Stimulated activated CD8-positive, alpha-beta memory T cell treated with anti-CD3 and anti-CD28 coated beads, Interleukin-15, amount 100 ng/mL, for 24 hours (primary cell): ENCODE results near the gene SRP14.

ENCODE experiments used
- DNase-seq: peaks from one replicate; pipeline ENCODE4 v3.0.0-alpha.2; 2020; ENCODE audit warnings: low read depth

The SRP14 gene

DNA sequence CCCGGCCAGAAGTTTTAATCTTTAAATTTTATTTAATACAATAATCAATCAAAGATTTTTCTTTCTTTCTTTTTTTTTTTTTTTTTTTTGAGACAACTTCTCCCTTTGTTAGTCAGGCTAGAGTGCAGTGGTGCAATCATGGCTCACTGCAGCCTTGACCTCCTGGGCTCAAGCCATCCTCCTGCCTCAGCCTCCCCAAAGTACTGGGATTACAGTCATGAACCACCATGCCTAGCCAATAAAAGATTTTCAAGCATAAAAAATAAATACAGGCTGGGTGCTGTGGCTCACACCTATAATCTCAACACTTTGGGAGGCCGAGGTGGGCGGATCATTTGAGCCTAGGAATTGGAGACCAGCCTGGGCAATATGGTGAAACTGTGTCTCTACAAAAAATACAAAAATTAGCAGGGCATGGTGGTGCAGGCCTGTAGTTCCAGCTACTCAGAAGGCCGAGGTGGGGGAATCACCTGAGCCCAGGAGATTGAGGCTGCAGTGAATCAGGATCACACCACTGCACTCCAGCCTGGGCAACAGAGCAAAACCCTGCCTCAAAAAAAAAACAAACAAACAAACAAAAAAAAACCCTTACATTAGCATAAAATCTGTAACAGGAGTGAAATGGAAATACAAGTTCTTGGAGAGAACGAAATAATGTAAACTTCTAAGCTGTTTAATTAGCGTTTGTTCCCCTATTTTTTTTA is 29.1 kb upstream of the SRP14 start:
- no peak for DNase-seq

DNA sequence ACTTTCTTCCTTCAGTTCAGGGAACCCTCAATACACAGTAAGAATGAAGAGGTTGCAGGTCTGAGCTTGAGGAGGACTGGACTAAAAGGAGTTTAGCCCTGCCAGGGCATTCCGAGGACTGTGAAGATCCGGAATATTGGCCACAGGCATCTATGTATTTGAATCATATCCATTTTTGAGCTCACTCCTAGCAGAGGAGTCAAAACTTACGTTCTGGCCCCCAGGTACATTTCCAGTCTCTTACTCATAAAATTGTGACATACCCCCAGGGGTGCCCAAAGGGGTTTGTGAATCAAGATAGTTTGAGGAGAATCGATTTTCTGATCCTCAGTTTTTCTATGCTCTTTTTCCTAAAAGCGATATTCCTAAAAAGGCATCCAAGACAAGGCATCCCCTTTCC is 27.6 kb upstream of the SRP14 start:
- no peak for DNase-seq

DNA sequence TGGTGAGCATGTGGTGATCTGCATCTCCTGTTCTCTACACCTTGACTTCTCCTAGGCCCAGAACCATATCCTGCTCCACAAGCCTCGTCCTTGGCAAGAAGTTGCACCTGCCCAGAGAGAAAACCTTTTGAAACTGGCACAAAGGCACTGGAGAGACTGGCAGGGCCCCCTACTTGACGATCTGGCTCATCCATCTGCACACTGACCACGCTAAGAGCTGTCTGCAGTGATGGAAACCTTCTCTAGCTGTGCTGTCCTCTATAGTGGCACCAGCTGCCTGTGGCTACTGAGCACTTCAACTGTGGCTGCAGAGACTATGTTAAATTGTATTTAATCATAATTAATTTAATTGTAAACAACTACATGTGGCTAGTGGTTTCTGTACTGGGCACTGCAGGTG is 26.2 kb upstream of the SRP14 start:
- no peak for DNase-seq

DNA sequence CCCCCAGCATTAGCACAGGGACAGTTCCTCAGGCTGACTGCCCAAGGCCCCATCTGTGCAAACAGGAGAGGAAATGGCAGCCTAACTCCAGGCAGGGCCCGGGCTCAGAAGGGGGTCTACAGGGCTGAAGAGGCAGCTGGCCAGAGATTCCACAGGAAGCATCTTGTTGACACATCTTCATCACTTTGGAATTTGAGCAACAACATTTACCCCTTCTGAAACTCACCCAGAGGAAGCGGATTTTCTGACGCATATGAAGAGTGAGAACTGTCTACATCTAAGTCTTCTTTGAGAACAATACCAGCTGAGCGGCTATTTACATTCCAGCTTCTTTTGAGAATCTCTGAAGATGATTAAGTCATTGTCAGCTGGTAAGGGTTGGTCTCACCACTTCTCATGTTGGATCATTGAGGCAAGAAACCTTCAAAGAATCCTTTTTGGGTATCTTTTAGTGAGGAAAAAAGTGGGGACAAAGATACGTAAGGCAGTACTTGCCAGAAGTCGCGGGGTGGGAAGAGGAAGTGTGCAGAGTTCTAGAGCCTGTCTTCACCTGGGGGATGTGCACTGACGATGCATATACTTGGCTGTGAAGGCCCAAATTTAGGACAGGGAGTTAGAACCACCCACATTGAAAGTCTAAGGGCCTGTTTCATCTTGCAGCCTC is 25.4 kb upstream of the SRP14 start:
- DNase-seq, result no peak

DNA sequence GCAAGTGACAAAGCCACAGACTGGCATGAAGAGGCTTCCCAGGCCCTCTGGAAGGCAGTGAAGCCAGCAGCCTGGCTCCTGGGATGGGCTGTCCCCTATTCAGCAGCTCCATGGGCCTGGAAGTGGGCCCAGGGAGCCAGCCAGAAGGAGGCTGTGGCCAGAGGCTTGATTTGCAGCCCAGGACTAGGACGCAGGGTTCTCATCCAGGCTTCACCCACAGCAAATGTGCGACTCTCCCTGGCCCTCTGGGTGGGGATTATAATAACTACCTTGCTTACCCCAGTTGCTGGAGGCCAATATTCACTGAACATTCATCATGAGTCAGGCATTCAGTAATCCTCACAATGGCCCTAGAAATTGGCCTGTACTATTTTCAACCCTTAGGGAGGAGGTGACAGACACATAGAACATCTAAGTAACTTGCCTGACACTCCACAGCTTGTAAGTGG is 24.6 kb upstream of the SRP14 start:
- DNase-seq, result no peak

DNA sequence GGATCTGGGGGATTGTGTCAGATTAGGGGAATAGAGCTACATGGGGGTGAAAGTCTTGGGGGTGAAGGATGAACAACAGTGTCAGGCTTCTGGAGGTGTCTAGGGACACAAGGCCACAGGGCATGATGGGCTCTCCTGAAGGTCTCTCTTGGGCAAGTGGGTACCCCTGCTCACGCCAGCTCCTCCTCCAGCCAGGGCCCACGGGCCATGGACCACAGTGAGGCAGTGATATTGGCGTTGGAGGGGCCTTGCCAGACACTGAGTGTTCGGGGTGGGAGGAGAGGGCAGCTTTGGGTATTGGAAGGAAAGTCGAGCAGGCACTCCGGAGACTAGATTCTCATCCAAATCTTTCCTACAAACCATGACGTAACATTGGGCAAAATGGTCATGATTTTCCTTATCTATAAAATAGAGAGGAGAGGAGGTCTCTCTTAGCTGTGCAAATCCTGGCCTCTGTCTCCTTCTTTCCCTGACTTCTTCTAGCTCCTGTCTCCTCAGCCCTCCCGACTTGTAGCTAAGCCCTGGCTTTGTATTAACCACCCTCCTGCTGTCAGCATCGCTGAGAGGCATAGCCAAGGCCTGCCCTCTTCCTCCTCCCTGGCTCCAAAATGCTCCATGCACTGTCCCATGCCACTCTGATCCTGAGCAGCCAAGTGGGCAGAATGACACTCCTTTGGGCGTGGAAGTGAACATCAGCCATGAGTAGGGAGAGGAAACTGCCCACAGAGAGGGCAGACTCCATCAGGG is 24.0 kb upstream of the SRP14 start:
- DNase-seq, result no peak

DNA sequence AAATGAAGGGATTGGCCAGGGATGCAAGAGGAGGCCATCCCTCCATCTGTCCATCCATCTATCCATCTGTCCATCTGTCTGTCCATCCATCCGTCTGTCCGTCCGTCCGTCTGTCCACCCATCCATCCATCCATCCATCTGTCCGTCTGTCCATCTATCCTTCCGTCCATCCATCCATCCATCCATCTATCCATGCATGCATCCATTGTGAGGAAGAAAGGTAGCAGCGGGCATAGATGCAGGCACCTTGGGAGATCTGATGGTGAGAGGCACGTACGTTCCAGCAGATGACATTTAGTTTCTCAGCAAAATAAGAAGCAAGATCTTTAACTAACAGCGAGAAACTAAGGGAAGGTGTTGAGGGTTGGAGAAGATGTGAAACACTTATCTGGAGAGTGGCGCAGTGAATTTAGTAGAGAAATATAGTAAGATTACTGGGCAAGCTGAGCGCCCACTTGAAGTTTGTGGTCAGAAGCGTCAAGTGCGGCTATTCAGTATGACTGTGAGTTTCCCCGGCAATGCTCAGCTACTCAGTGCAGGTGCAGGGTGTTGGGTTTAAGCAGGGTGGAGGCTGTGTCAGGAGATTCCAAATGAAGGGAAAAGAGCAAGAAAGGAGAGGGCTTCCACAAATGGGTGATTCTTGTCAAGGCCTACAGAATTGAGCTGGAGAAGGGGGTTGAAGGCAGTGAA is 22.4 kb upstream of the SRP14 start:
- DNase-seq, result no peak

DNA sequence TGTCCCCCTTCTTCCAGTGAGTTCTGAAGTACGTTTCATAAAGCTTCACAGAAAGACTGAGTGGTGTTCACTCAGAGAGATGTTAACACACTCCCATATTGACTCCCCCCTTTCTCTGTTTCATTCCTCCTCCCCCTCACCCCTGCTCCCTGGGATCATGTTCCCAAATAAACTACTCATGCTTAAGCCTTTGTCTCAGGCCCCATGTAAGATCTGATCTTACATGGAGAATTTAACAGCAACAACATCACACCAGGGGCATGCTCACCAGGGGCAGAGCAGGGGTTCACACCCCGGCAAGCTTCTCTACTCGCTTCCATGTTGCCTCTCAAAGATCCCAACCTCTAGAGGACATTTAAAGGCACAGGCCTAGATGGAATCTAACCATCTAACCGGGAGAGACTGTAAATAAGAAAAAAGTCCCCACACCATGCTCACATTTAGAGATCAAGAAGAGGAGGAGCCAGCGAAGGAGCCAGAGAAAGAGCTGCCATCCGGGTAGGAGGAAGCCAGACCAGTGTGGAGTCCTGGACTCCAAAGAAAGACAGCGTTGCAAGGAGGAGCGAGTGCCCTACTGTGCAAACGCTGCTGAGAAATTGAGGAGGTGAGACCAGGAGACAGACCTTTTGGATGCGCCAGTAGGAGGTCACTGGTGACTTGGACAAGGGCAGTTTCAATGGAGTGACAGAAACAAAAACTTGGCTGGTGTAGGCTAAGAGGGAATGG is 21.4 kb upstream of the SRP14 start:
- DNase-seq, result no peak

DNA sequence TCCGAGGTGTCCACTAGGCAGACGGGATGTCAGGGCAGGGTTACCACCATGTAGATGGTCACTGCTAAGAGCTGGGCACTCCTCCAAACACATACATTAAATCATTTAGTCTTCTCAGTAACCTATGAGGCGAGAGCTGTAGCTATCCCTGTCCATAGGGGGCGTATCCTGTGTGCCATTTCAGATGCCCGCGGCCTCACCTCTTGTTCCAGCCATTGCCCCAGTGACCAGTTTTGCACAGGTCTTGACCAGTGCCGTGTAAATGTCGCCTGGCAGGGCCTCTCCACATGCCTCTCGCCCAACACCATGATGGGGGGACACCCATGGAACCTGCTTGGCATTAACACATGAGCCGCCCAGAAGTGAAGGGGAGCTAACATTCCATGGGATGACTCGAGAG is 20.8 kb upstream of the SRP14 start:
- DNase-seq, result no peak

DNA sequence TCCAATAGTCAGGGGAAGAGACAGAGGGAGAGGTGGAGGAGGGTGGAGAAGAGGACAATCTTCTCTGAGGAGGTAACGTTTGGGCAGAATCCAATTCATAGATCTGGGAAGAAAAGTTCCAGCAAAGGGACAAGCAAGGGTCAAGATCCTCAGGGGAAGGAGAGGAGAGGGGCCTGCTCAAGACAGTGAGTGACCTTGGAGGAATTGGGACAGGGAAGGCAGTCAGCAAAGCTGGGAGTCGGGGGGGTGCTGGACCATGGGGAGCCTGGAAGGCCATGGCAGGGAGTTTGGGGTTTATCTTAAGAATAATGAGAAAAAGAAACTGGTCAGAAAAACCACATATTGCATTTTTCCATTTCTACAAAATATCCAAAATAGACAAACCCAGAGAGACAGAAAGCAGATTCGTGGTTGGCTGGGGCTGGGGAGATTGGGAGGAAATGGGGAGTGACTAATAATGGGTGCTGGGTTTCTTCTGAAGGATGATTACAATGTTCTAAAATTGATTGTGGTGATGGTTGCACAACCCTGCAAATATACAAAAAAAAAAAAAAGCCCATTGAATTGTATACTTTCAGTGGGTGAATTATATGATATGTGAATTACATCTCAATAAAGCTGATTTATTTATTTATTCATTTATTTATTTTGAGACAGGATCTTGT is 19.6 kb upstream of the SRP14 start:
- no peak for DNase-seq

DNA sequence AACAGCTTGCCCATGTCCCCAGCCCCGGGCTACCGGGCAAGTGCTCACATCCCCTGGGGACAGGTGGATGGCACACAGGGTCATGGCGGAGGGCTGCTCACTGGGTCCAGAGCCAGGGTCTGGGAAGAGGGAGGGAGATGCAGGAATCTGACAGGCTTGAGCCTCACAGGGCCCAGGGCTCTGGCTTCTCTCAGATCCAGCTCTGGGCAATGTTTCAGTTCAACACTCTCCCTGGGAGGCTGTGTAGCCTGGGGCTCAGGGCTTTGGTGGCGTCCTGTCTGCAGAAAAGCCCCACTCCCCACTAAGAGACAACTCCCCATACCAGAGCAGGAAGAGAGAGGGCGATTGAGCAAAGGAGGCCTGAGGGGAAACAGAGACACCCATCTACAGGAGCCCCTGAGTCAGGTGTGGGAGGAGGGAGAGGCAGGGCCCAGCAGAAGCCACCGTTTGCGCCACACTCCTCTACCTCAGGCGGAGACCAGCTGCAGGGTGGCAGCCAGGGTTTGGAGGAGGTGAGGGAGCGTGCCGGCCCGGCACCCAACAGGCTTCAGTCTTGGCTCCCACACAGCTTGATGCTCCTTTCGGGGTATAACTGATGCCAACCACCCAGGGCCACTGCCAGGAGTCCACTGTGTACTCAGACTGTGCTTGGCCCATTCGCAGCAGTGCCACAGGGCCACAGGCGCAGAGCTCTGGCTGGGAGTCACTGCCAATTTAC is 16.8 kb upstream of the SRP14 start:
- DNase-seq, result no peak

DNA sequence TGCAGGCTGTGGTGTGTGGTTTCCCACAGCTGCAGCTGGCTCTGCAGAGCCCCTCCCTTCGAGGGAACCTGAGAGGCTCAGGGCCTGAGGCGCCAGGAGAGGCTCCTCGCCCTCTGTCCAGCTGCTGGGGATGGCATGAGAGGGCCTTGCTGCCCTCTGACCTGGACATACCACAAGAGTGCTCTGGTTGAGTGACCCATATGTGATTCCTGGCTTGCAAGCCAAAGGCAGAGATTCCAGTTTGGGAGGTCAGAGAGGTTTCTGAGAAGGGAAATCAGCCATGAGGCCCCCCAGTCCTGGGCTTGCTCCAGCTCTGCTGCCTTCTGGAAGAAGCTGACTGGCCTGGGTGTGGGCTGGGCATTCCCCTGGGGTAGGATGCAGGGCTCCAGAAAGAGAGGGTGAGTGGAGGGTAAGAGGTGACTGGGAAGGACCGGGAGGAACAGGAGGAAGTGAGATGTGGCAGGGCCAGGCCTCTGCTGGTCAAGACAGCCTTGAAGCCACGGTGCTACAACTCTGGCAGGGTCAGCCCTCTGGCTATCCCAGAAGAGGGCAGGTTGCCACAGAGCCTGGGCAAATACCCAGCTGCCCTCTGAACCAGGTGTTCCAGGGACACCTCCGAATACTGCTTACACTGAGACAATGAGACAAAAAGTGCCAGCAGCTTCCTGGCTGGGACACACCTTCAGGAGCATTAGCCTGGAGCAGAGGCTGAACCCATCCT is 16.0 kb upstream of the SRP14 start:
- DNase-seq, result no peak

DNA sequence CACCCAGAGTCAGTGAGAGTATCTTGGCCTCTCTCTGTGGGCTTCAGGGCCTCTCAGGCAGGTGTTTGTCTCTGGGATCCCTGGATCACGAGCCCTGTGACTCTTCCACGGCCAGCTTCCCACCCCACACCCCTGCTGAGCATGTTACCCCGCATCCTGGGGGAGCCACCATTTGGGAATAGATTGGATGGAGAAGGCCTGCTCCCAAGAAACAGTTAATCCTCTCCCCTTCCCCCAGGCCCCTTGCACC is 15.5 kb upstream of the SRP14 start:
- DNase-seq, result no peak

DNA sequence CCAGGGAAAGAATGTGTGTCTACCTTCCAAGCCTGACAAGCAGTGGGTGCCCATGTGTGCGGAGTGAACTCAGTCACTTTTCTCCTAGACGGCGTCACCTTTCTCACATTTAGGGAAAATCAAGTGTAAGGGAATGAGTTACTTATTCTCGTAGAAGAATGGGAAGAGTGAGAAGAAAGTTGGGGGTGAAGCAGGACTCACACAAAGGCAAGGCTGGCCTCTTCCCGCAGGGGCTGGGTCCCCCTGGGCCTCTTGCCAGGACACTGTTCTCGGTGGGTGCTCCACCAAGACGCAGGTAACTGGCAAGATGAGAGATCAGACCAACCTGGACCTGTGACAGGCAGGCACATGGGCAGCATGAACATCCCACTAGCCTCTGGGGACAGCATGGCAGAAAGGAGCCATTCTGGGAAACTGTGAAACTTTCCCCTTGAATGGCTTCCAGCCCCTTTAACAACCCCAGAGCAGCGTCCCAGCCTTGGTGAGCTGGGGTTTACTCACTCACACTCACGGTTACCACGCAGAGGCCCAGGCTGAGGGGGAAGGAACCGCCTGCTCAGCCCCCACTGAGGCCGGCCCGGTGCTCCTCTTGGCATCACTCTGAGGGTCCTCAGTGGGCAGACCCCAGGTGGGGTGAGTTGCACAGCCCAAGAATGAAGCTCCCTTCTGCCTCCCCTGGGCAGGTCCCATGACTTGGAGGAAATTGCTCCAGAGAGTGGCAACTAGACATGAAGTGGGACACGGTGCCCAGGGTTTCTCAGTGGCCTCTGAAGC is 15.0 kb upstream of the SRP14 start:
- no peak for DNase-seq

DNA sequence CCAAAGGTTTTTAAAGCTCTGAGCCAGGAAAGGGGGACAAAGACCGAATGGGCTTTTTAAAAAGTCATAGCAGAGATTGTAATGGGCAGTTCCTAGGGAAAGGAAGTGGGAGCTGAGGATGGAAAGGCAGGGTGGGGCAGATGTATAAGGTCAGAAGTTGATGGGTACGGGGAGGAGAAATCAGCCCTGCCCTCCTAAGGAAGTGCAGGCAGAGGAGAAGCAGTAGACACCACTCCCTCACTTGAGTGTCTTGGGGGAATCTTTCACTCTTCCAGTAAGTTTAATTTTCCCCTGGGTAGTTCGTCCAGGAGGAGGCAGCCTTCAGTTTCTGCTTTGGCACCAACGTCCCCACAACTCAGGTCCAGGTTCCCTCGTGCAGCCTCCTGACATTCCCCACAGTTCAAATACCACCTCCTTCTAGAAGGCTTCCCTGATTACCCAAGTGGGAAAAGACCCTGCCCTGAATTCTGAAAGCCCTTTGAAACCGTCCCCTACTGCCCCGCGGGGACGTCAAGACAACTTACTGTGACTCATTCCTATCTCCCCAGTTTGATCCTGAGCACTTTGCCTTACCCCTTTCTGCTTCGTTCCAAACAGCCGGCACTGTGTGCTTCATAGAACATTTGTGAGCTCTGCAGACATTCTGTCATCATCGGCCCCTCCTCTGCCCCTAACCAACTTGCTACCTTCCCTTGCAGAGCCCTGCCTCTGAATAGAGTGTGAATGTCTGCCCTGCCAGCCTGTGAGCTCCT is 14.3 kb upstream of the SRP14 start:
- DNase-seq, result no peak

DNA sequence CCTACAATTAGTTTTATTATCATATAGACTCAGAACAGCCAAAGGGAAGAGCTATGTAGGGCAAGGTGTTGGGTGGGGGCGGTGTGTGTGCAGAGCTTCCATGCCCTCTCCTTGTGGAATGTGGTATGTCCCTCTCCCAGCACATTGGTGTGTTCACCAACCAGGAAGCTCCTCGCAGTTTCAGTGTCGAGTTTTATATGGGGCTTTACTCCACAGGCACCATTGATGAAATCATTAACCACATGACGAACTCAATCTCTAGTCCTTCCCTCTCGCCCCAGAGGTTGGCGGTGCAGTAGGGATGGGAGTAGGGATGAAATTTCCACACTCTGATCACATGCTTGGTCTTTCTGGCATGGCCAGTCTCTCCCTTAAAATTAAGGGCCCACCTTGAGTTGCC is 13.6 kb upstream of the SRP14 start:
- no peak for DNase-seq

DNA sequence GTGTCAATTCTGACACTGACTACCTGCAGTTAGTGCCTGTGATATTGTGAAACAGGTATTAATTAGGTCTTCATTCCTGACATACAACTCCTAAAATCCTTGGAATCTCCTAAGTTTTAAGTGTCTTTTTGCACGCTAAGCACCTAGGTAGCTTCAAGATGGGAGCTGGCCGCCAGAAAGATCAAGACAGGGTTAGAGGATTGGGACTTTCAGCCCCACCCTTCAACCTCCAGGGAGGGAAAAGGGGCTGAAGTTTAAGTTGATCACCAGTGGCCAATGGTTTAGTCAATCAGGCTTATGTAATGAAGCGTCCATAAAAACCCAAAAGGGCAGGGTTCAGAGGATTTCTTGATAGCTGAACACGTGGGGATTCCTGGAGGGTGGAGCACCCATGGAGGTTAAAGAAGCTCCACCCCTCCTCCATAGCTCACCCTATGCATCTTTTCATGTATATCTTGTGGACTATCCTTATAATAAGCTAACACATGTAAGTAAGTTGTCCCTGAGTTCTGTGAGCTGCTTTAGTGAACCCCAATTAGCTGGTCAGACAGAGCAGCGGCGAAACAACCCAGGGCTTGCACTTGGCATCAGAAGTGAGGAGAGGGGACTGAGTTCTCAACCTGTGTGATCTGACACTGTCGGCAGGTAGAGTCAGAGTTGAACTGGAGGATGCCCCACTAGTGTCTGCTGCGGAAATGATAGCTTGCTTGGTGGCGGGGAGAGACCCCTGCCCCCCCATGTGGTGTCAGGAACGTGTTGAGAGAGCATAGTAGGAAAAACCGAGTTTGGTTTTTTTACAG is 12.8 kb upstream of the SRP14 start:
- no peak for DNase-seq
